ENCODE measurements around the gene MYOC. TPM values are rescaled to one million over a fixed set of nuclear protein-coding genes. Genes with fewer than 3 reads are reported as not detected.
"Not testable (repeated sequence)": the region's sequence is repeated elsewhere in the genome, so short reads cannot be mapped to it uniquely, and the experiment has no call there.

The MYOC gene
- total RNA-seq, 2 experiments from 2014 or later = not detected

DNA sequence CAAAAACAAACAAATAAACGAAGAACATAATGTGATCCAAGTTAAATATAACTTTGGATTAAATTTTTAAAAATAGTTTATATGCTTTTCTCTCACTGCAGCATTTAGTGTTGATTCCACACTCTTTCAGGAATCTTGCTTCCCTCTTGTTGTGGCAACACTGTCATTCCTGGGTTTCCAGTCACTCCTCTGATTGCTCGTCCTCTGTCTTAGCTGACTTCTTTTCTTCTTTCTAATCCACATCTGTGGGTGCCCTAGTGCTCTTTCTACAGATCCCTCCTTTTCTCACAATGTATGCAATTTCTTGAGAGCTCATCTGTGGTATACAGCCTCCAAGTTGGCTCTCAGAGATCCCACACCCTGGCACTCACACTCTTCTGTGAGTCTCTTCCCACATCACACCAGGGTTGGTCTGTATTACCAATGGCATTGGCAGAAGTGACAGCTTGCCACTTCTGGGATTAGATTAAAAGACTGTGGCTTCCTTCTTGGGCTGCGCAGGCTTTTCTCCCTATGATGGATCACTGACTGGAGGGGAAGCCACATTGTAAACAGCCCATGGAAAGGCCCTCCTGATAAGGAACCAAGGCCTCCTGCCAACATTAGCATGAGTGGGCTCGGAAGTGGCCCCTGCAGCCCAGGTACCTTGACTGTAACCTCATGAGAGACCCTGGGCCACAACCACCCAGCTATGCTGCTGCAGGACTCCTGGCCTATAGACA lies 11.5 kb upstream of the MYOC start:
- ChIA-PET CTCF (no interaction called here), POLR2A (no interaction called here)
- H3K36me3 Mint-ChIP-seq (ENCODE audit: low read depth) = no peaks in the 10 kb centered on the region
- peaks cover 3% of the 10 kb centered on the region for H3K27me3 Mint-ChIP-seq (ENCODE audit: low read depth)
- ATAC-seq = no peak
- no peak overlapping the region for H3K27ac Mint-ChIP-seq
- DNase-seq = no peak
- no peaks in the 10 kb centered on the region for H3K4me1 Mint-ChIP-seq (ENCODE audit: low read depth)
- no peak overlapping the region for H3K4me3 Mint-ChIP-seq
- no peaks in the 10 kb centered on the region for H3K9me3 Mint-ChIP-seq (ENCODE audit: insufficient read depth)

GRCh38 chr1:171663036-171663853 lies 10.8 kb upstream of the MYOC start:
- H3K4me3 Mint-ChIP-seq = no peak overlapping the region
- ATAC-seq (no peak), DNase-seq (no peak)
- H3K4me1 Mint-ChIP-seq (ENCODE audit: low read depth) = no peaks in the 10 kb centered on the region
- peaks cover 3% of the 10 kb centered on the region for H3K27me3 Mint-ChIP-seq (ENCODE audit: low read depth)
- H3K9me3 Mint-ChIP-seq (ENCODE audit: insufficient read depth) = no peaks in the 10 kb centered on the region
- H3K36me3 Mint-ChIP-seq (ENCODE audit: low read depth) = no peaks in the 10 kb centered on the region
- CTCF ChIA-PET = no interaction called here
- H3K27ac Mint-ChIP-seq = no peak overlapping the region
- POLR2A ChIA-PET = no interaction called here

DNA sequence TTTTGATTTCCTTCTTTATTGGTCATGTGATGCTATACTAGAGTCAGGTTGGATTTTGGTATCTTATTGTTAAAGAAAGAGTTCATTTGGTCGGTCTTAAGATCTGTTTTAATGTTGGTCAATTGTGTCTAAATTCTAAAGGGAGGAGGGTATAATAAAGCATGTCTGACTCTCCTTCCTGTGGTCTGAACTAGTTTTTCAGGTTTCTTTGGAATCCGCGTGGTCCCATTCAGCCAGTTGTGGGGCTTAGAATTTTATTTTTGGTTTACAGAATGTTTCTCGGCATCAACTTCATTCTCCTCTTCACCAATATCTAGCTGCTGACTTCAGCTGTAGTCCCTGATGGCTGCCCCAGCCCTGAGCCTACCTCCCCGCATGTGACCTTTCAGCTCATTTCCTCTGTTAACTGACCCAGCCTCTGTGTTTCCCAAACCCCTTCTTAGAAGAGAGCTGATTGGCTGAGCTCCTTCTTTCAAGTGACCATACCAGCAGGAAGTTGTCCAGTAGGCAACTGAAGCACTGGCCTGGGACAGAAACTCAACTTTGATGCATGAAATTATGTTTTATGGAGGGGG lies 8.7 kb upstream of the MYOC start:
- Mint-ChIP-seq H3K36me3 (ENCODE audit: low read depth) (no peaks in the 10 kb centered on the region), H3K27me3 (ENCODE audit: low read depth) (peaks cover 3% of the 10 kb centered on the region), H3K9me3 (ENCODE audit: insufficient read depth) (no peaks in the 10 kb centered on the region), H3K4me1 (ENCODE audit: low read depth) (no peaks in the 10 kb centered on the region), H3K4me3 (no peak overlapping the region), H3K27ac (no peak overlapping the region)
- POLR2A ChIA-PET = no interaction called here
- CTCF ChIA-PET = interaction anchor here (1.6 kb wide), 1 partner anchor 17 kb away, joined by 4 read pairs; no protein-coding TSS in a partner anchor
- ATAC-seq (no peak), DNase-seq (no peak)

DNA sequence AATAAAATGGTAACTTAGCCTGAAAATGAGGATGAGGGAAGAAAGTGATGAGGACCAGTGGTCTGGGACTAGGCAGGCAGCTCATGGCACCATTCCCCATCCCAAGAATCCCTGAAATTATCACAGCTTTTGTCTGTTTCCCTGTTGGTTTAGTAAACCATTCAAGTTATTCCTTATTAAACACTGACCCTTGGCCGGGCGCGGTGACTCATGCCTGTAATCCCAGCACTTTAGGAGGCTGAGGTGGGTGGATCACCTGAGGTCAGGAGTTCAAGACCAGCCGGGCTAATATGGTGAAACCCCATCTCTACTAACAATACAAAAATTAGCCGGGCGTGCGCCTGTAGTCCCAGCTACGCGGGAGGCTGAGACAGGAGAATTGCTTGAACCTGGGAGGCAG lies 3.7 kb upstream of the MYOC start:
- DNase-seq; ATAC-seq; H3K27ac Mint-ChIP-seq; POLR2A ChIA-PET; H3K4me3 Mint-ChIP-seq; H3K36me3 Mint-ChIP-seq (ENCODE audit: low read depth); H3K9me3 Mint-ChIP-seq (ENCODE audit: insufficient read depth): not testable (repeated sequence)
- Mint-ChIP-seq H3K4me1 (ENCODE audit: low read depth) (peaks cover 13% of the 10 kb centered on the region), H3K27me3 (ENCODE audit: low read depth) (peaks cover 26% of the 10 kb centered on the region)
- CTCF ChIA-PET = interaction anchor here (0.9 to 3.6 kb wide), 7 partner anchors 11 to 329 kb away, joined by 3 to 38 read pairs (median 9); partner anchors contain the start of gene VAMP4

GRCh38 chr1:171655746-171656116 lies 3.2 kb upstream of the MYOC start:
- DNase-seq (no peak), ATAC-seq (no peak)
- Mint-ChIP-seq H3K36me3 (ENCODE audit: low read depth) (no peaks in the 10 kb centered on the region), H3K27me3 (ENCODE audit: low read depth) (peaks cover 30% of the 10 kb centered on the region), H3K27ac (no peak overlapping the region), H3K9me3 (ENCODE audit: insufficient read depth) (no peaks in the 10 kb centered on the region), H3K4me1 (ENCODE audit: low read depth) (peaks cover 13% of the 10 kb centered on the region), H3K4me3 (no peak overlapping the region)
- ChIA-PET CTCF (interaction anchor here (1.2 to 3.6 kb wide), 7 partner anchors 11 to 410 kb away, joined by 3 to 38 read pairs (median 9); partner anchors contain the start of gene VAMP4), POLR2A (no interaction called here)

- H3K9me3 Mint-ChIP-seq (ENCODE audit: insufficient read depth) = no peaks in the 10 kb centered on the region
- no peak overlapping the region for H3K4me3 Mint-ChIP-seq
- CTCF ChIA-PET = interaction anchor here (0.7 to 3.6 kb wide), 14 partner anchors 10 to 409 kb away, joined by 3 to 38 read pairs (median 4); partner anchors contain the start of genes METTL13 and VAMP4
- ATAC-seq = peak; percentile 78
- no peak overlapping the region for H3K27ac Mint-ChIP-seq
- DNase-seq = peak; percentile 76
- H3K27me3 Mint-ChIP-seq (ENCODE audit: low read depth) = peaks cover 32% of the 10 kb centered on the region
- peaks cover 13% of the 10 kb centered on the region for H3K4me1 Mint-ChIP-seq (ENCODE audit: low read depth)
- POLR2A ChIA-PET = interaction anchor here (1.1 kb wide), 1 partner anchor 86 kb away, joined by 5 read pairs; the partner anchor contains the start of gene VAMP4
- H3K36me3 Mint-ChIP-seq (ENCODE audit: low read depth) = no peaks in the 10 kb centered on the region
Observed at GRCh38 chr1:171654942-171655745, 2.7 kb upstream of the MYOC start.

DNA sequence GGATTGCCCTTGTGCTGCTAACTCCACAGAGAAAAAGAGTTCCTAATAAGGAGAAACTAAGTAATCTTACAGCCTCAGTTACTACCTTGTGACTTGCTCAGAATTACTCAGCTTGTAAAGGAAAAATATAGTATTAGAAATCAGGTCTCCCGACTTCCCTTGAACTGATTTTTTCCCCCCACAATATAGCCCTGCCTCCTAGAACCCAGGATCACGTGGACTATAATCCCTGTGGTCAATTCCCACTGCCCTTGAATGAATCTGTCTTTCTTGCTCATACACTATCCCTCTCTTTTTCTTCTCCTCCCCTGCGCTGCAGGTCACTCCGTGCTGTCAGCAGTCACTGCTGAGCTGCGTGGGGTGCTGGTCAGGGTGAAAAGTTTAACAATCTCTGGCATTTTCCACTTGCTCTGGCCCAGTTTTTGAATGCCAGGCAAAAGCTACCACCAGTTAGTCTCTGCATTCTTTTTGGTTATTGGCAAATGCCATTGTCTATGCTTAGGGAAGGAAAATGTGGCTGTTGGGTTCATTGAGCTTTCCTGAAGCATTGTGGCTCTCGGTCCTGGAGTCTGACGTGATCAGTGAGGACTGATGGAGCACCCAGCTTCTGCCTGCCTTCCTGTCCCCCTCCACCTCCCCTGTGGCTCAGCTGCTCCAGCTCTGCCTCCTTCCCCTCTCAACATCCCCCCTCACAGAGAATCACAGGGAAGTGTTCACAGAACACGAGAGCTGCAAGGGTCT lies 1.9 kb upstream of the MYOC start:
- ATAC-seq (no peak), DNase-seq (no peak)
- CTCF ChIA-PET = interaction anchor here (0.7 to 3.6 kb wide), 14 partner anchors 10 to 408 kb away, joined by 3 to 38 read pairs (median 4); partner anchors contain the start of genes METTL13 and VAMP4
- H3K4me1 Mint-ChIP-seq (ENCODE audit: low read depth) = peaks cover 13% of the 10 kb centered on the region
- no peaks in the 10 kb centered on the region for H3K36me3 Mint-ChIP-seq (ENCODE audit: low read depth)
- H3K9me3 Mint-ChIP-seq (ENCODE audit: insufficient read depth) = no peaks in the 10 kb centered on the region
- POLR2A ChIA-PET = interaction anchor here (1.1 kb wide), 1 partner anchor 87 kb away, joined by 5 read pairs; the partner anchor contains the start of gene VAMP4
- H3K27me3 Mint-ChIP-seq (ENCODE audit: low read depth) = peaks cover 36% of the 10 kb centered on the region
- no peak overlapping the region for H3K4me3 Mint-ChIP-seq
- no peak overlapping the region for H3K27ac Mint-ChIP-seq

DNA sequence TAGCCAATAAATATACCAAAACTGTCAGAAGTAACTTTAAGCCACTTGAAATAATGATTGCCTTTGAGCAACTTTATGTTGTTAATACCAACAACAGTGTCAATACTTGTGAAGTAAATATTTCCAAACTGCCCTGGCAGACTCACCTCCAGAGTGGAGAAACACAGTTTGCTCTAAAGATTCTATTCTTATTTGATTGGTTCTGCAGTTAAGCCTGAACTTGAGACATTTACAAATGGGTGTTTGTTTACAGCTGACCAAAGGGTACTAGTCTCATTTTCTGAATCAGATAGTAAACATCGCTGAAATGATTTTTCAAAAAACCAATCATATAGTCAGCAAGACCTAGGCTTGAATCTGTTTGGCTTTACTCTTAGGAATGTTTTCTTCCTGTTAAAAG lies 1.3 kb upstream of the MYOC start:
- no peak overlapping the region for H3K4me3 Mint-ChIP-seq
- ATAC-seq (no peak), DNase-seq (no peak)
- peaks cover 36% of the 10 kb centered on the region for H3K27me3 Mint-ChIP-seq (ENCODE audit: low read depth)
- POLR2A ChIA-PET = no interaction called here
- H3K27ac Mint-ChIP-seq = no peak overlapping the region
- no peaks in the 10 kb centered on the region for H3K9me3 Mint-ChIP-seq (ENCODE audit: insufficient read depth)
- H3K36me3 Mint-ChIP-seq (ENCODE audit: low read depth) = no peaks in the 10 kb centered on the region
- H3K4me1 Mint-ChIP-seq (ENCODE audit: low read depth) = peaks cover 13% of the 10 kb centered on the region
- CTCF ChIA-PET = interaction anchor here (1.9 to 3.6 kb wide), 4 partner anchors 9 to 332 kb away, joined by 4 to 38 read pairs (median 10); partner anchors contain the start of gene VAMP4

GRCh38 chr1:171646249-171646560 lies 6.3 kb downstream of the MYOC start:
- H3K27me3 Mint-ChIP-seq (ENCODE audit: low read depth) = peaks cover 16% of the 10 kb centered on the region
- H3K4me3 Mint-ChIP-seq = no peak overlapping the region
- H3K36me3 Mint-ChIP-seq (ENCODE audit: low read depth) = no peaks in the 10 kb centered on the region
- peaks cover 6% of the 10 kb centered on the region for H3K4me1 Mint-ChIP-seq (ENCODE audit: low read depth)
- CTCF ChIA-PET = interaction anchor here (1.0 to 3.7 kb wide), 8 partner anchors 9 to 356 kb away, joined by 3 to 64 read pairs (median 17); partner anchors contain the start of genes PRRC2C and VAMP4
- no peak for DNase-seq
- no peaks in the 10 kb centered on the region for H3K9me3 Mint-ChIP-seq (ENCODE audit: insufficient read depth)
- POLR2A ChIA-PET = no interaction called here
- H3K27ac Mint-ChIP-seq = no peak overlapping the region
- no peak for ATAC-seq

GRCh38 chr1:171645553-171646248 lies 6.8 kb downstream of the MYOC start:
- CTCF ChIA-PET = interaction anchor here (1.0 to 3.7 kb wide), 19 partner anchors 10 to 425 kb away, joined by 3 to 64 read pairs (median 7); partner anchors contain the start of genes PRRC2C and VAMP4
- POLR2A ChIA-PET = no interaction called here
- H3K4me3 Mint-ChIP-seq = no peak overlapping the region

More at GRCh38 chr1:171645553-171646248, 6.8 kb downstream of the MYOC start:
- Mint-ChIP-seq H3K4me1 (ENCODE audit: low read depth) (peaks cover 6% of the 10 kb centered on the region), H3K9me3 (ENCODE audit: insufficient read depth) (no peaks in the 10 kb centered on the region), H3K27ac (no peak overlapping the region), H3K27me3 (ENCODE audit: low read depth) (peaks cover 11% of the 10 kb centered on the region), H3K36me3 (ENCODE audit: low read depth) (no peaks in the 10 kb centered on the region)
- DNase-seq (no peak), ATAC-seq (no peak)
